OCI-M2 (cell line): ENCODE results near the gene C2orf72.
"Not testable (repeated sequence)": the region's sequence is repeated elsewhere in the genome, so short reads cannot be mapped to it uniquely, and the experiment has no call there.

Source experiments
- DNase-seq: peaks from one replicate; lab custom pipeline; 2025; ENCODE audit not compliant: unreplicated experiment; lab: John Stamatoyannopoulos, UW

The C2orf72 gene

GRCh38 chr2:231067531-231067930, 30.2 kb downstream of the C2orf72 start:
- not testable (repeated sequence) for DNase-seq

- DNase-seq: no peak
These were observed 31.4 kb downstream of the C2orf72 start for GRCh38 chr2:231068525-231069222.

GRCh38 chr2:231069379-231070054, 32.2 kb downstream of the C2orf72 start:
- no peak for DNase-seq

GRCh38 chr2:231084565-231084964, 47.2 kb downstream of the C2orf72 start:
- DNase-seq: no peak

- no peak for DNase-seq
These were observed 51.4 kb downstream of the C2orf72 start for GRCh38 chr2:231088754-231089153.

- DNase-seq: no peak
These were observed 56.6 kb downstream of the C2orf72 start for GRCh38 chr2:231093933-231094332.

GRCh38 chr2:231094736-231095346, 57.5 kb downstream of the C2orf72 start:
- no peak for DNase-seq
